Left lobe of liver (tissue), 2 donors: ENCODE data around the gene KRTDAP. TPM values are rescaled to one million over a fixed set of nuclear protein-coding genes. Genes with fewer than 3 reads are reported as not detected.

Experiments used
- ATAC-seq: fragments of 200-7000 bp; cut with Tn5 transposase; one replicate; pipeline ENCODE4 v1.9.1; 2020; ENCODE audit warnings: mild to moderate bottlenecking, moderate library complexity
- DNase-seq: peaks from one replicate; pipeline ENCODE4 v3.0.0-alpha.2; 2020; ENCODE audit warnings: low spot score
- total RNA-seq: library from RNA; stranded (reverse); gene quantifications from one replicate; pipeline ENCODE4 v1.2.1, GENCODE V29; 2021
- donor health status: DM: no; HTN: no; CAD: no; lungs with moderate emphysema.
- donor health status: DM: no; HTN: yes; CAD: no.

KRTDAP gene
- total RNA-seq, 1 donor from 2014 or later: not detected

DNA sequence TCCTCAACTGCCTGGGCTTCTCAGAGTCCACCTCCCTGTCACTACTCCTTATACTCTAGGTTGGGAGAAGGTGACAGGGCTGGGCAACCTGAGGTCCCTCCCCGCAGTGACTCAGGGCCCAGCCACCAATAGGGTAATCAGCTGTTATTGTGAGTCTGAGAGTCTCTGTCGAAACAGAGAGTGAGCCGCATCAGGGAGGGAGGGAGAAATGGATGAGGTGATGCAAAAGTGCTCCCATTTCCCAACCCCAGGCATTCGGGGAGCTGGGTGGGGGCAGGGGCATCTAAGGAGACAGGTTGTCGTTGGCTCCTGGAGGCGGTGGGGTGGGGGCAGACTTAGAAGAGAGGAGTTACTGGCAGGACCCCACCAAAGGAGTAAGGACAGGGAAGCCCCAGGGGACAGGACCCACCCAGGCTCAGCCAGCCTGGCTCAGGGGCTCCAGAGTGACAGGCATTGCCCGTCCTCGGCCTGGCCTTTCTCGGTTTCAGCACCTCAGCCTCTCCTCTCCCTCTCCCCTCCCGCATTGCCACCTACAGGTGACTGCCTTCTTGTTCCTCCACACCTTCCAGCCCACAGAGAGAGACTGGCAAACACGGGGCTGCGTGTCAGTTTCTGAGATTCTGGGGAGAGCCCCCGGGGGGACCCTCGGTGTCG, 23.5 kb upstream of the KRTDAP start, which contains the start of gene DMKN:
DMKN (minus strand) TSS at position 22 of the 654 bp plus-strand sequence. CDS start 174 bp downstream, outside the sequence.
- no peak for ATAC-seq
- DNase-seq: no peak

DNA sequence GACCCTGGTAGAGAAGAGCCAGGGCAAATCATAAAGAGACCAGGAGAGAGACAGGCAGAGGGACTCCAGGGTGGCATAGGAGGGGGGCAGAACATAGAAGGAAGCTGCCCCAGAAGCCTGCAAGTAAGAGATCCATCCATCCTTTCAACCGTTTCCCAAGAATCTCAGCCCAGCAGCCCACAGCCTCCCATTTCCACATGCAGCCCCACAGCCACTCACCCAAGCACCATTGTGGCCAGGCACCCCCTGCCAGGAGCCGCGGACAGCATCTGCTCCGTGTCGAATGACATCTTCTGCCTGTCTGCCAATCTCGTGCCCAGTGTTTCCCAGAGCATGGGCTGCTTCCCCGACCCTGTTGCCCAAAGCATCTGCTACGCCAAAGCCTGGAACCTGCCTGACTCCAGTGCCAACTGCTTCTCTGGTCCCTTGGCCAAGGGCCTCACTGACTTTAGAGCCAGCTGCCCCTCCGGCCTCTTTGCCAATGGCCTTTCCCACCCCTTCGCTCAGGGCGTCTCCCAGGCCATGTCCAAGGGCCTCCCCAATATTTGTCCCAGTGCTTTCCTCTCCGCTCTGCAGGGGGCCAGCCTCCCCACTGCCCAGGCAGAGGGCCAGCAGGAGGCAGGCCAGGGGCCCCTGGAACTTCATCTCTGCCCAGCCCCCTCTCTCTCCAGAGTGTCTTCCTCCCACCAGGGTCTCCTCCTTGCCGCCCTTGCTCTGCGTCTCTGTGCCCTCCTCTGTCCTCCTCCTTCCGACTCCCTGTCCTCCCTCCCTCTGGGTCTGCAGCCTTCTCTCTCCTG, 22.8 kb upstream of the KRTDAP start:
- DNase-seq (no peak), ATAC-seq (no peak)

DNA sequence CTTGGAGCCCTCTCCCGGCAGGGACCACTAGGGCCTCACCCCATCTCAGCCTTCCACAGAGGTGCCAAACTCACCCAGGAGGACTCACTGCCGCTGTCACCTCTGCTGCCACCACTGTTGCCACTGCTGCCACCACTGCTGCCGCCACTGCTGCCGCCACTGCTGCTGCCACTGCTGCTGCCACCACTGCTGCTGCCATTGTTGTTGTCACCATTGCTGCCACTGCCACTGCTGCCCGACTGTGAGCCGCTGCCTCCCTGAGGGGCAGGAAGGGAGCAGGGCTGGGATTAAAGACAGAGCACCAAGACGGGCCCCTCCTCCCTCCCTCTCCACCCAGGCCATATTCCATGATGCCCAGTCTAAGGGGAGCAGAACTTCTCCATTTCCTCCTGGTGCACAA, 21.1 kb upstream of the KRTDAP start:
- ATAC-seq (no peak), DNase-seq (no peak)

DNA sequence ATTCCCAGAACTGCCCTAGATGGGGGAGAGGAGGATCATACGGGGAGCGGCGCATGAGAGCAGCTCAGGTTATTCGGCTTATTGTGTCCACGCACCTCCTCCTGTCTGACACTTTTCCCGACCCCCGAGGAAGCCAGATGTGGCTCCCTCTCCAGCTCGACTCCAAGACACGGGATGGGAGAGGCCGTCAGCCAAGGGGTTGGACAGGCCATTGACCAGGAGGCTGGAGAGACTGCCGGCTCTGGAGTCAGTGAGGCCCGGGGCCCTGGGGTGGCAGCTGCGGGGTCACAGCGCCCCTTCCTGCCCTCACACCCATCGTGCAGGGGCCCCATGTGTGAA, 20.3 kb upstream of the KRTDAP start:
- no peak for DNase-seq
- ATAC-seq: no peak

- peak; percentile 71 for DNase-seq
- ATAC-seq: peak; percentile 94
These were observed 19.8 kb upstream of the KRTDAP start for GRCh38 chr19:35509861-35510625.

- peak; percentile 28 for ATAC-seq
- no peak for DNase-seq
These were observed 18.9 kb upstream of the KRTDAP start for GRCh38 chr19:35509018-35509652.

GRCh38 chr19:35508129-35508528, 17.9 kb upstream of the KRTDAP start:
- no peak for ATAC-seq
- DNase-seq: no peak

GRCh38 chr19:35507561-35507960, 17.3 kb upstream of the KRTDAP start:
- no peak for ATAC-seq
- DNase-seq: no peak

- ATAC-seq: no peak
These were observed 15.7 kb upstream of the KRTDAP start for GRCh38 chr19:35506011-35506410.

DNA sequence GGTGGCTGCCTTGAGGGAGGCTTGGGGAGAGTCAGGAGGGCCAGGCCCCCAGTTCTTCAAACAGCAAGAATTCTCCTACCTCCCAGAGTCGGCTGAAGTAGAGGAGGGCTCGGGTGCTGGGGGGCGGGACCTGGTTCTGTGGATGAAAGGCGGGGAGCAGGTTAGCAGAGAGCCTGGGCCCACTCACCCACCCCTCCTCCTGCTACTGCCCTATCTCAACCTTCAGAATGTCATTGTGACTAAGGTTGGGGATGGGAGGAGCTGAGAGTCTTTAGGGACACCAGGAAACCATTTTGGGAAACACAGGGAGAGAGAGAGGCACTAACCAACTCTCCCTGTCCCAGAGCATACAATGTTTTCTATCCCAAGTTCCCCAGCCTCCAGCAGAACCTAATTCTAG, 12.5 kb upstream of the KRTDAP start:
- DNase-seq (no peak), ATAC-seq (no peak)

More at GRCh38 chr19:35506011-35506410, 15.7 kb upstream of the KRTDAP start:
- DNase-seq: no peak

- no peak for ATAC-seq
- DNase-seq: no peak
These were observed 11.4 kb upstream of the KRTDAP start for GRCh38 chr19:35501684-35502083.

GRCh38 chr19:35500611-35501010, 10.3 kb upstream of the KRTDAP start:
- ATAC-seq: no peak
- no peak for DNase-seq

DNA sequence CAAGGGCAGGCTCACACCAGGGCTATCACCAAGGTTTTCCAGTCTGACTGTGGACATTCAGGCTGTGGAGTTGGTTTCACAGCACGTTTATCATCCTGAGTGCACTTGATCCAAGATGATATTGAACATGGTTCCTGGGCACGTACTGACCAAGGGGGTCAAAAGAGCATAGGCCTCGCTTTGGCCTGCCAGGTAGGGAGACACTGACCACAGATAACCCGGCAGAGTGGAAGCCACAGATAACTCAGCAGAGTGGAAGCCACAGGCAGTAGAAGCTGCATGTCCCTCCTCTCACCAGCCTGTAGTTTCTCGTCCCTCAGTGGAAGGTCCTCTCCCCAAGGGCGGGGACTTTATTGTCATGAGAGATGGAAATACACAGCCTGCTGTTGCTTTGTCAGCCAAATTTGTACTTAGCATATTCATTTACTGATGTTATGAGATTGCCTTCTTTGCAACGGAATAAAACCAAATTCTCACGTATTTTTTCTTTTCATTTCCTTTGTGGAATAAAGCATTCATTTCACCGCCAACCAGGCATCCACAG, 8.8 kb upstream of the KRTDAP start:
- ATAC-seq: peak; percentile 59
- DNase-seq: no peak

DNA sequence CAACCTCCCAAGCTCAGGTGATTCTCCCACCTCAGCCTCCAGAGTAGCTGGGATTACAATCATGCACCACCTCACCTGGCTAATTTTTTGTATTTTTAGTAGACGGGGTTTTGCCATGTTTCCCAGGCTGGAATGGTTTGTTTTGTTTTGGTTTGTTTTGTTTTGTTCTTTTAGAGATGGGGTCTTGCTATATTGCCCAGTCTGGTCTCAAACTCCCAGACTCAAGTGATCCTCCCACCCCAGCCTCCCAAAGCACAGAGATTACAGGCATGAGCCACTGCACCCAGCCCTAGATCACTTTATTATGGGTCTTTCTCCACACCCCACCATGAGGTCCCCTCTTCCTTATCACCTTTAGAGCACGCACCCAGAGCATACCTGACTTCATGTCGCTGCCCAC, 8.0 kb upstream of the KRTDAP start:
- no peak for ATAC-seq

DNA sequence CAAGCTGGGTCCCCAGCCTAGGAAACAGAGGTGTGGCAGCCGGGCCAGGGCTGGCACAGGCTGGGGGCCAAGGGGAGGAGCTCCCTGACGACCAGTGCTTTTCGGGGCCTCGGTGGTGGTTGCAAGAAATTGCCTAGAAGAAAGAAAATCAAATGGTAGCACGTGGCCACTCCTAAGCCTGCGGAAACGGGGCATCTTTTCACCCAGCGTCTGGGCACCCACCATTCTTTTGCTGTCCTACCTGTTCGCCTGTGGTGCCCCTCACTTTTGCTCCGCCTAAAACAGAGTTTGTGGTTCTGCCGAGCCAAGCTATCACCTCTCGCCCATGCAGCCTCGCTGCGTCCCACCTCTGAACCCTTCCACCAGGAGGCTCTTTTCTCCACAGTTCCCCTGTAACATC, 7.1 kb upstream of the KRTDAP start:
- no peak for ATAC-seq
- DNase-seq: no peak

More for the DNA sequence above, 8.0 kb upstream of the KRTDAP start:
- no peak for DNase-seq

GRCh38 chr19:35495107-35496064, 5.1 kb upstream of the KRTDAP start:
- peak; percentile 66 for DNase-seq

DNA sequence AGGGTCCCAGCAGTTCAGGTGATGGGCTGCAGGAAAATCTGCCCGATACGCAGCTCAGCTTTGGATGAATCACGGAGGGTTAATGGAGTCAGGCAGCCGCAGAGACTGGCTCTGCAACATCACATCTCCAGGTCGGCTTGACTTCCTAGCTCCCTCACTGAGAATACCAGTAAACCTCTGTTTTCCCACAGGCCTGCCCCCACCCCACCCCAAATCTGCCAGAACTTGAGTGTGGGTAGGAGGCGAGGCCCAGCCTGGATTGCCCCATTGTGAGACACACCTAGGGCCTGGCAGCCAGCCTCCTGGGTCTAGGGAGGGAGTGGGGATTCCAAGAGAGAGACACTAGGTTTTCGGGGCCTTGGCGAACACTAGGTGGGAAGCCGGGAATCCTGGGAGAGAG, 3.7 kb upstream of the KRTDAP start:
- ATAC-seq (no peak), DNase-seq (no peak)

More at GRCh38 chr19:35495107-35496064, 5.1 kb upstream of the KRTDAP start:
- ATAC-seq: peak; percentile 98

DNA sequence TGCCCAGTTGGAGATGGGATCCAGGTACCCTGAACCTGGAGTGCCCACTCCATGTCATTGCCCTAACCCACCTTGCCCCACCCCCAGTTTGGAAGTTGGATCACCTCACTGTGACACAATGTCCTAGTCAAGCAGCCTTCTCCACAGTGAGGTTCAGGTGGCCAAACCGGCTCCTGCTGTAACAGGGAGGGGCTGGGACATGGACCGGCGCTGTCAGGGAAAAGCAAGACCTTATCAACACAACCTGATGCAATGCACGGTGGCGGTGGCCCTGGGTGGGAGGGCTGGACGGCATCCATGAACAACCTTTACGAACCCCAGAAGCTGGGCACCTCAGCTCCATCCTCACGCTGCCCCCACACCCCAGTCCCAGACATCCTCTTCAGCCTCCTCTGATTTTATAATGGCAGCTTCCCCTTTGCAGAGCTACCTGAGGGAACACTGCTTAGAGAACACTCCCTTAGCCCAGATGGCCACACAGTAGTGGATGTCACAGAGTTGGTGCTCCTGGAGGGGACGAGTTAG, 1.6 kb upstream of the KRTDAP start:
- no peak for DNase-seq
- ATAC-seq: no peak

- DNase-seq (no peak), ATAC-seq (no peak)
These were observed 1.6 kb downstream of the KRTDAP start for GRCh38 chr19:35488677-35489076.
